Endothelial cell (in vitro differentiated cells): ENCODE results near the gene ZBP1. TPM values are rescaled to one million over a fixed set of nuclear protein-coding genes. Genes with fewer than 3 reads are reported as not detected.

Source experiments
- DNase-seq: peaks from one replicate; pipeline ENCODE4 v3.0.0; 2021; ENCODE audit warnings: low spot score
- H3K27ac Mint-ChIP-seq: one replicate; pipeline ENCODE4 v1.8.0; 2021; ENCODE audit warnings: mixed read lengths, inconsistent platforms; ENCODE audit not compliant: unreplicated experiment
- H3K27me3 Mint-ChIP-seq: one replicate; pipeline ENCODE4 v1.8.0; 2021; ENCODE audit warnings: mild to moderate bottlenecking, moderate library complexity, mixed read lengths, inconsistent platforms; ENCODE audit not compliant: unreplicated experiment
- H3K36me3 Mint-ChIP-seq: one replicate; pipeline ENCODE4 v1.8.0; 2021; ENCODE audit warnings: mild to moderate bottlenecking, low read depth, mixed read lengths, inconsistent platforms; ENCODE audit not compliant: unreplicated experiment
- H3K4me1 Mint-ChIP-seq: one replicate; pipeline ENCODE4 v1.8.0; 2021; ENCODE audit warnings: mild to moderate bottlenecking, mixed read lengths, inconsistent platforms; ENCODE audit not compliant: unreplicated experiment
- H3K4me3 Mint-ChIP-seq: one replicate; pipeline ENCODE4 v1.8.0; 2021; ENCODE audit warnings: mild to moderate bottlenecking, mixed read lengths, inconsistent platforms; ENCODE audit not compliant: unreplicated experiment
- H3K9me3 Mint-ChIP-seq: one replicate; pipeline ENCODE4 v1.8.0; 2021; ENCODE audit warnings: mixed read lengths, inconsistent platforms; ENCODE audit not compliant: unreplicated experiment
- total RNA-seq: library from RNA; stranded (reverse); fragmentation: NEBNext Ultra II Directional; extraction: Animal tissue kit (Norgen Biotek cat#: 25700); gene quantifications from one replicate; pipeline ENCODE4 v1.2.1, GENCODE V29; 2021; ENCODE audit not compliant: unreplicated experiment
- TF ChIP-seq, protein P1 (sequence below): fragments of 200-600 bp; sonication (generic); IDR thresholded peaks from one replicate; pipeline ENCODE4 v1.5.0; 2021; ENCODE audit warnings: antibody characterized with exemption; ENCODE audit not compliant: unreplicated experiment

ZBP1 gene
- total RNA-seq, 1 donor from 2014 or later: not detected

DNA sequence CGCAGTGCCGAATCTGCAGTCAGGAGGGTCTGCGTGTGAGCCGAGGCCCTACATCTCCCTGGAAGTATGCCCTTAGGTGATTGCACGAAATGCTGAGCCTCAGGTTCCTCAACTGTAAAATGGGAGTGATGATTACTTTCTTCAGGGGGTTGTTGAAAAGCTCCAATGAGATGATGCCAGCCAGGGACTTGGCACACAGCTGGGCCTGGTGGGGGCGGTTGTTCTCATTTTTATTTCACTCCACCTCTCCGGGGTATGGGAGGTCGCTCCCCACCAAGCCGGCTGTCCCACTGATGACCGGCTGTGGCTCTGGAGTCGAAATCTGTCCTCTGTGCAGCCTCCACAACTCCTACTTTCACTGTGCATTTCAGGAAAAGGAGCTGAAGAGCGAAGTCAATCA is 51.3 kb downstream of the ZBP1 start:
- no peak overlapping the region for H3K4me3 Mint-ChIP-seq
- H3K27me3 Mint-ChIP-seq: no peaks in the 10 kb centered on the region
- no peak for DNase-seq
- H3K9me3 Mint-ChIP-seq: no peaks in the 10 kb centered on the region
- no peak overlapping the region for H3K27ac Mint-ChIP-seq
- no peaks in the 10 kb centered on the region for H3K36me3 Mint-ChIP-seq
- TF ChIP-seq, protein P1, sequence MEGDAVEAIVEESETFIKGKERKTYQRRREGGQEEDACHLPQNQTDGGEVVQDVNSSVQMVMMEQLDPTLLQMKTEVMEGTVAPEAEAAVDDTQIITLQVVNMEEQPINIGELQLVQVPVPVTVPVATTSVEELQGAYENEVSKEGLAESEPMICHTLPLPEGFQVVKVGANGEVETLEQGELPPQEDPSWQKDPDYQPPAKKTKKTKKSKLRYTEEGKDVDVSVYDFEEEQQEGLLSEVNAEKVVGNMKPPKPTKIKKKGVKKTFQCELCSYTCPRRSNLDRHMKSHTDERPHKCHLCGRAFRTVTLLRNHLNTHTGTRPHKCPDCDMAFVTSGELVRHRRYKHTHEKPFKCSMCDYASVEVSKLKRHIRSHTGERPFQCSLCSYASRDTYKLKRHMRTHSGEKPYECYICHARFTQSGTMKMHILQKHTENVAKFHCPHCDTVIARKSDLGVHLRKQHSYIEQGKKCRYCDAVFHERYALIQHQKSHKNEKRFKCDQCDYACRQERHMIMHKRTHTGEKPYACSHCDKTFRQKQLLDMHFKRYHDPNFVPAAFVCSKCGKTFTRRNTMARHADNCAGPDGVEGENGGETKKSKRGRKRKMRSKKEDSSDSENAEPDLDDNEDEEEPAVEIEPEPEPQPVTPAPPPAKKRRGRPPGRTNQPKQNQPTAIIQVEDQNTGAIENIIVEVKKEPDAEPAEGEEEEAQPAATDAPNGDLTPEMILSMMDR: no peak
- no peaks in the 10 kb centered on the region for H3K4me1 Mint-ChIP-seq

DNA sequence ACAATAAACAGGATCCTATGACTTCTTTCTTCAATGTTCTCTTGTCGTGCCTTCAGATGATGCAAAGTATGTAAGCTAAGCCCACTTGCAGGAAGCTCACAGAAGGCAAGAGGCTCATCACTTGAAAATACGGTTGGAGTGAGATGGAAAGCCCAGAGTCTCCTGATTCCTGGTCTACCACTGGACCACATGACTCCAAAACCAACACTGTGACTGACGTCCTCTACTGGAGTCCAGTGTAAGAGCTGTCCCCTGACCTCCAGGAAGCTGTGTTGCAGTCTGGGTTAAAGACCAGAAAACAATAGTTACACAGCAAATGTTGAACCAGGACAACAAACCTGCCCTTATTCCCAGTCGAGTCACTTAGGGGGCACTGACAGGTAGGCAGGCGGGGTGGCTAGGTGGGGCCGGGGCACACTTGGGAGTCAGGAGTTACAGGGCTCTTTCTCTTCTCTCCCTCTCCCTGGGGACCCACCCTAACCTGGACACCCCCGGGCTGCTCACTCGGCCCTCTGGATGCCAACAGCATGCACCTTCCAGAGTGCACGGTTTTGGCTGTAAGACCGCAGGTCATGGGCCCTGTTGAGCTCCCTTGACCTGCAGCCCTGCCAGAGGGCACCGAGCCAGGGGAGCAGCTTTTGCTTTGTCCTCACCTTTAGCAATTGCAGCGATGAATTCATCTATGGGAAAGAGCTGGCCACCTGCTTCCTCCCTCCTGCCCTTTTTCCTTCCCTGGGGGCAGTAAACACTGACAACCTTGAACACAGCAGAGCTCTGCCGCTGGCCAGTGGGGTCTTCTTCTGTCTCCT is 51.9 kb downstream of the ZBP1 start:
- Mint-ChIP-seq H3K4me3 (no peak overlapping the region), H3K27me3 (no peaks in the 10 kb centered on the region), H3K36me3 (no peaks in the 10 kb centered on the region), H3K9me3 (no peaks in the 10 kb centered on the region), H3K4me1 (no peaks in the 10 kb centered on the region), H3K27ac (no peak overlapping the region)
- DNase-seq: no peak
- TF ChIP-seq, protein P1: no peak

DNA sequence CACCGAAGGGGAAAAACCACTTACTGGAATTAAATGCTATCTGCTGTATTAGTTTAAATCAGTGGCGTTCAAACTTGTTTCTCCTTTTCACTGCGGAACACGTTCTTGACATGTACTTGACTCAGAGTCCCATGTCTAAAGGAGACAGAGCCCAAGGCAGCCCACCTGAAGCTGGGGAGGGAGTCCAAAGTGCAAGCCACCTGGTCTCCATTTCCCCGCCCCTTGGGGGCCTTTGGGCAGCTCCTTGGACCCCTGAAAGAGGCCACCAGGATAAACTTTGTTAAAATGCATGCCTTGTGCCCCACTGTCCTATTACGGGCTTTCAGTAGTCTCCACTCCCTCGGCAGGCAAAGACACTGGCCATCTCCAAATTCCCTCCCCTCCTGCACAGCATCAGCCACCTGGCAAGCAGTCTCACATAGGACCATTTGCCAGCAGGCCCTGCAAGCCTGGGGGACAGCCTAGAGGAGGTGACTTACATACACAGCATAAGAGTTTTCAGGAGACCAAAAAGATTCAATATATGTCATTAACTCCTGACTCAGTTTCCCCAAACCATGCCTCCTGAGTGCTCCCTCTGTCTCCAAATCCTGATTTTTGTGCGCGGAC is 52.7 kb downstream of the ZBP1 start:
- Mint-ChIP-seq H3K4me1 (no peaks in the 10 kb centered on the region), H3K27ac (no peak overlapping the region), H3K4me3 (no peak overlapping the region), H3K27me3 (no peaks in the 10 kb centered on the region), H3K9me3 (no peaks in the 10 kb centered on the region), H3K36me3 (no peaks in the 10 kb centered on the region)
- no peak for DNase-seq
- TF ChIP-seq, protein P1: no peak

DNA sequence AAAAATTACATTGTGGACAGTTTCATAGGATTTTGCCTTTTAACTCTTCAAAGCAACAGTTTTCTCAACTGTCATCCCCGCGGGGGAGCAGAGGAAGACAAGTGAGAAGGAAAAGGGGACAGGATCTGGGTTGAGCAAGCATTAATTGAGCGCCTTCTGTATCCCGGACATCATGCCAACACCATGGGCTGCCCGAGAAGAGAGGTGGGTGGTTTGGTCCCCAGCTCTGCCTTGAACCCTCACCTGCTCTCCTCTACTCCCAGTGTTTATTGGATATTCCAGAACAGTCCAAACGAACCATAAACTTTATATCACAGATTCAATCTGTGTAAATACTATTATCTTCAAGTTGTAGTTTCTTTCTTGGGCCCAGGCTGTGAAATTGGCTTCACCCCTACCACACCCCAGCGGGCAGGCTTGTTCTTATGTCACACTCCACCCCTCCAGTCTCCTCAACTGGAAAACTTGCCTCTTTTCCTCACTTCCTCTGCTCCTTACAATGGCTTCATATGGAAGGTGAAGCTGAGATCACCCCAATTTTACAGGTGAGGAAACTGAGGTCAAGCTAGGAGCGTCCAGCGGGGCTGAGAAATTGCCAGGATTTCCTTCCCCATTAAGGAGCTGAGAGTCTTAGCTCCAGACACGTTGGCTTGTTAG is 53.3 kb downstream of the ZBP1 start:
- Mint-ChIP-seq H3K9me3 (no peaks in the 10 kb centered on the region), H3K27ac (no peak overlapping the region), H3K27me3 (no peaks in the 10 kb centered on the region), H3K4me3 (no peak overlapping the region), H3K36me3 (no peaks in the 10 kb centered on the region), H3K4me1 (no peaks in the 10 kb centered on the region)
- TF ChIP-seq, protein P1: no peak
- DNase-seq: no peak

DNA sequence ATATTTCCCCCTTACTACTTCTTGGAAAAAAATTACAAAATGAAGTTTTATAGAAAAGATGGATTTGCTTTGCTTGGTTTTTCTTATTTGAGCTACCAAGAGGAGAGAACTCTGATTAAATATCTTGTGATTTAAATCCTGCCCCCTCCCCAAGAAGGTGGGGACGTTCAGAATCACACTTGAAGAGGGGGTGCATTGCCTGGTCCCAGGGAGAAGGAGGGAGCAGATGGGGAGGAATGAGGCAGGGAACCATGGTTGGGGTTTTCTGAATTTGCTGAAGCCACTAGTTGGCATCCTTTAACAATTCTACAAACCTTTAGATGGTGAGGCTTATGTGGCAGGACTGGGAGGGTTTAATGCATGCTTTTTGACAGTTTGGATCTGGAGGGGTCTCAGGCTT is 53.8 kb downstream of the ZBP1 start:
- H3K27ac Mint-ChIP-seq: no peak overlapping the region
- TF ChIP-seq, protein P1: no peak
- no peaks in the 10 kb centered on the region for H3K36me3 Mint-ChIP-seq
- no peaks in the 10 kb centered on the region for H3K4me1 Mint-ChIP-seq
- no peak overlapping the region for H3K4me3 Mint-ChIP-seq
- no peak for DNase-seq
- no peaks in the 10 kb centered on the region for H3K27me3 Mint-ChIP-seq
- no peaks in the 10 kb centered on the region for H3K9me3 Mint-ChIP-seq
